Stimulated activated CD4-positive, alpha-beta T cell treated with anti-CD3 and anti-CD28 coated beads, Interleukin-12 subunit alpha, Interleukin-12 subunit beta, amount 100 ng/mL, for 24 hours (primary cell): Measurements from ENCODE around the gene GSTO1.

Source experiments
- DNase-seq, 2 experiments: peaks; one replicate each; pipeline ENCODE4 v3.0.0-alpha.2; 2020; ENCODE audit warnings: low read depth in 2 of 2

Gene GSTO1

DNA sequence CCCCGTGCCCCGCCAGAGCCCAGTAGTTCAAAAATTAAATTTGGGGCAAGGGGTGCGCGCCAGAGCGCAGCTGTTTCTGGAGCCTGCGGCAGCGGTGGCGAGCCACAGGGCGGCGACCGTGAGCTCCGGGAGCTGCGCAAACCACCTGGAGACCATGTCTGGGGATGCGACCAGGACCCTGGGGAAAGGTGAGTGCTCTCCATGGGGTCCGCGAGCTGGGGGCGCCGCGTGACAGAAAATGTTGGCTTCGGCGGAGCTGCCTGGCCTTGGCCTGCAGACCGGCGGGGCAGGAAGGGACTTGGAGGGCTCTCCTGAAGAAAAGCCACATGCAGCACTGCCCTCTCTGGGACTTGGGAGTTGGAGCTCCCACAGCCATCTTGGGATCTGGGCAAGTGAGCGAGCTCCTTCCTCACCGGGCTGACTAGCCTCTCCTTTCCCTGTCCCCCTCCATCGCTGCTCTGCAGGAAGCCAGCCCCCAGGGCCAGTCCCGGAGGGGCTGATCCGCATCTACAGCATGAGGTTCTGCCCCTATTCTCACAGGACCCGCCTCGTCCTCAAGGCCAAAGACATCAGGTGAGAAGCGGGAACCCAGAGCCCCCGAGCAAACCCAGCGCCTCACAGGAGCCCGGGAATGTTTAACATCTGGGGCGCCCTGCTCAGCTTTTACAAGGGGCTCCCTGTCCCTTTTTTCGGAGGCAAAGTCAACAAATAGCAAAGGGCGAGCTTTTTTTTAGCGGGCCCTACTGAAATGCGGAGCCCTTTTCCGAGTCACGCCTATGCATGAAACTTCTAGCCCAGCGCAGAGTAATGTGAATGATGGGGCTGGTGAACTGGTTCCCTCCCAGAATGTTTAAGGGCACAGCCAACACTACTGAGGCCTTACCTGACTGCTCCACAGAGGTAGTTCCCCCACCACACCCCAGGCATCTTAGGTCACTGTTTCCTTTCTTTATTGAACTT, 20.4 kb downstream of the GSTO1 start:
- peak in 1 of 2 experiments; percentile 45 for DNase-seq

DNA sequence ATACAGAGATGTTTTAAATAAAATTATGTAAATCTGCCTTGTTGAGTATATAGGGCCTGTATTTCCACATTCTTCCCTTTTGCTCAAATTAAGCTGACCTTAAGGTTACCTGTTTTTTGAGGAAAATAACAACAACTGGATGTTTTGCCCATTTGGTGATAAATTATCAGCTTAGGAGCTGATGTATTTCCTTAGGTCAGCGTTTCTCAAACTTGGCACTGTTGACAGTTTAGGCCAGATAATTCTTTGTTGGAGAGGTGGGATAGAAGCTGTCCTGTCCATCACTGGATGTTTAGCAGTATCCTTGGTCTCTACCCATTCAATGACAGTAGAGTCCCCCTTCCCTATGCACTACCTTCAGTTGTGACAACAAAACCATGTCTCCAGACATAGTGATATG, 21.5 kb downstream of the GSTO1 start:
- DNase-seq: no peak

DNA sequence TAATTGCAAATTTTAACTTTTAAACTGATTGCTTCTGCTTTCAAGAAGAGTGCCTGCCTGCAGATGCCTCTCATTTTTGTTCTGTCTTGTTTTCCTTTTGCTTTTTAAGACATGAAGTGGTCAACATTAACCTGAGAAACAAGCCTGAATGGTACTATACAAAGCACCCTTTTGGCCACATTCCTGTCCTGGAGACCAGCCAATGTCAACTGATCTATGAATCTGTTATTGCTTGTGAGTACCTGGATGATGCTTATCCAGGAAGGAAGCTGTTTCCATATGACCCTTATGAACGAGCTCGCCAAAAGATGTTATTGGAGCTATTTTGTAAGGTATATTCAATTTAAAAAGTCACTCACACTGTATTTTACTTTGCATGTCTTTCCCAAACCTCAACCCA, 23.1 kb downstream of the GSTO1 start:
- no peak for DNase-seq

DNA sequence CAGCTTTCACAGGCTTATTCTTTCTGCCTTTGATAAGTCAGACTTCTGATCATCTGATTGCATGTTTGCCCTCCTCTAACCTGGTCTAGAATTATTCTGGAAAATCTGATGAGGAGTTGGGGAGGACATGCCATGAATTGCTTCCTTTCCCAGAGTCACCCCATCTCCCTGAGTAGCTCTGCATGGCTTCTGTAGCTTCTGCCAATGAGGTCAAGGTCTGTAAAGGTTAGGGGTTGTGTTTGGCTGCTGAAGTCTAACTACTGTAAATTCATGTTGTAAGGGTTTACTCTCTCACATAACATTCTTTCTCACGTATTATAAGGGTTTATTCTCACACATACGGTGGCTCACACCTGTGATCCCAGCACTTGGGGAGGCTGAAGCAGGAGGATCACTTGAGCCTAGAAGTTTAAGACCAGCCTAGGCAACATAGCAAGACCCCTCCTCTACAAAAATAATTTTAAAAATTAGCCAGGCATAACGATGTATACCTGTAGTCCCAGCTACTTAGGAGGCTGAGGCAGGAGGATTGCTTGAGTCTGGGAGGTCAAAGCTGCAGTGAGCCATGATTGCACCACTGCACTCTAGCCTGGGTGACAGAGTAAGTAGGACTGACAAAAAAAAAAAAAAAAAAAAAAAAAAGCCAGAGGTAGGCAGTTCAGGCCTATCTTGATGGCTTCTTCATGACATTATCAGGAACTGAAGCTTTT, 25.0 kb downstream of the GSTO1 start:
- no peak for DNase-seq

DNA sequence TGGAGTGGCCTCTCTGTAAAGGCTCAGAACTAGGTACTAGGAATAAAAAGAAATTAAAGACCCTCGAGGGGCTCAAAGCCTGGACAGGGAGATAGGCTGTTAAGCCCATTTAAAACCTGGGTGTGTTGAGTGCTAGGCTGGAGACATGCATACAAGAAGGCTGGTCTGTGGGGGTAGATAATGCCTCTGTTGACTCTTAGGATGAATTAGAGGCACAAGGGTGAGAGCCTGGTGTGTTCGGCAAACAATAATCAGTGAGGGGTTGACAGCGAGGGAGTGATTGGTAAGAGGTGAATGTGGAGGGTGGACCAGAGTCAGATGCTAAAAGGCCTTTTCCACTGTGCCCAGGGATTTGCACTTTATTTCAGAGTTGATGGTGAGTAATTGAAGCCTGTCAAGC, 27.0 kb downstream of the GSTO1 start:
- no peak for DNase-seq

DNA sequence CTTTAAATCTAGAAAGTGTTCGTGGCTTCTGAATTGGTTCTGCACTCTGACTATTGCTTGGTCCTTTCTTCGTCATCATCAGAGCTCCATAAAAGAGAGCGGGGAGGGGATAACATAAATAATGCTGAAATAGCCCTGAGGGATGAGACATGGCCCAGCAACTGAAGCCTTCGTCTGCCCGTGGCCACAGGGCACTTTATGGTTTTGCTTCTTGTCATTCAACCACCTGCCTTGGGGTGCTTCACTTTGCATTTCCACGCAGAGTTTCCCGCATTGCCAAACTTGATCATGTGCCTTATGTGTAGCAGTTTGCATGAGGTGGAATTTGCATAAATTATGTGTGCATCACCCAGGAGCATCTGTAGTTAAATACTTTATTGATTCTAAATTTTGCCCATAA, 30.2 kb downstream of the GSTO1 start:
- DNase-seq: no peak

DNA sequence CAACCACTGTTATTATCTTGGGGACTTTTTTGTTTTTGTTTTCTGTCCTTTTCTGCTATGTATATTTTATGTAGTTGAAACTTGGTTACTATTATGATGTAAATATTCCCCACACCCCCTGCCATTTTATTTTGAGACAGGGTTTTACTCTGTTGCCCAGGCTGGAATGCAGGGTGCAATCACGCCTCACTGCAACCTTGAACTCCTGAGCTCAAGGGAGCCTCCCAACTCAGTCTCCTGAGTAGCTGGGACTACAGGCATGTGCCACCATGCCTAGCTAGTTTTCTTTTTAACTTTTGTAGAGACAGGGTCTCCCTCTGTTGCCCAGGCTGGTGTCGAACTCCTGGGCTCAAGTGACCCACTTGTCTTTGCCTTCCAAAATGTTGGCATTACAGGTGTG, 32.2 kb downstream of the GSTO1 start:
- DNase-seq: no peak

DNA sequence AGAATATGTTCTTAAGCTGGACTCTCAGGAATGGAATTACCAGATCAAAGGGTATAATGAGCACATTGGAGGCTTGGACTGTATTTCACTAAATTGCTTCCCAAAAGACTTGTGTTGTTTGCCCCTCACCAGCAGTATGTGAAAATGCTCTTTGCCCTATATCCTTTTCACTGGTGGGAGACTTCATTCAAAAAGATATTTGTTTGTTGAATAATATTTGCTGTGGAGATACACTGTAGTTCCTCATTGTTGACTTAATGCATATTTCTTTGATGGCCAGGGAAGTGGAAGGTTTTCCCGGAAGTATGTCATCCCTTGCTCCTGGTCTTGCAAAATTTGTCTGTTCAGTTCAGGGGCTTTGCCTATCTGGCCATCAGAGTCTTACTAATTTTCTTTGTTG, 33.7 kb downstream of the GSTO1 start:
- DNase-seq: no peak

DNA sequence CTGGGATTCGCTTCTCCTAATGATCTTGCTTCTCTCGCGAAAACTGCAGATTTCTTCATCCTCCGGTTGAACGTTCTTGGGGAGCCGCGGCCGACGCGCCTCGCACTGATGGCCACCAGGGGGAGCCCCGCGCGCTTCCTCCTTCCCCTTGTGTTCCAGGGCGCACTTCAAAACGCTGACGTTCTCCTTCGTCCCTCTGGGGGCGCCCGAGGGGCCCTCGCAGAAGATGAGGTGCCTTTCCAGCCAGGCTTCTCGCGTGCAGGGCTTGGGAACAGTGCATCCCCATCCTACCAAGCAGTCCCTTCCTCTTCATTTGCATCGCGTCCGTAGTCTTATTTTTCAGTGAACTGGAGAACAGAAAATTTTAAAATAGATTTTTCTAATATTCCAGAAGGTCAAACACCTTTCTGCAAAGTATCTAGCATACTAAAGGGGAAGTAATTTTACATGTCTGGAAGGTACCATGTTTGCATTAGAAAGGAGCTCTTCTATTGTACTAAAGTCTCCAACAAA, 36.8 kb downstream of the GSTO1 start:
- peak; percentile 73 to 82 for DNase-seq

DNA sequence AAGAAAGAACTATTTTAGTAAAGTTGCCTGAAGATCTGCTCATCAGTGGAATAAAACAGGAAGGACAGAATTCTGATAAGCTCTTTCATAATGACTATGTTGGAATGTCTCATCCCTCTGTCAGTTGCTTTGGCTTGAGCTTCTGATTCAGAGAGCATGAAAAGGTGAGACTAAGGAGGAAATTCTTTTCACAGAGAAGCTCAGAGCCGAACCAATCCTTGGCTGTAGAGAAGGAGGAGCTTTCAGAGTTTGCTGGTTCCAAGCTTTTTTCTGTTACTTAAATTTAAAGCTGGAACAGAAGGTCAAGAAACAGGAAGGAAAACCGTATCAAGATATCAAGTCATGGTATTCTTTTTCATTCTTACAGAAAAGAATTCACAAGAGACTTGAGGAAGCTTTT, 38.3 kb downstream of the GSTO1 start:
- no peak for DNase-seq

DNA sequence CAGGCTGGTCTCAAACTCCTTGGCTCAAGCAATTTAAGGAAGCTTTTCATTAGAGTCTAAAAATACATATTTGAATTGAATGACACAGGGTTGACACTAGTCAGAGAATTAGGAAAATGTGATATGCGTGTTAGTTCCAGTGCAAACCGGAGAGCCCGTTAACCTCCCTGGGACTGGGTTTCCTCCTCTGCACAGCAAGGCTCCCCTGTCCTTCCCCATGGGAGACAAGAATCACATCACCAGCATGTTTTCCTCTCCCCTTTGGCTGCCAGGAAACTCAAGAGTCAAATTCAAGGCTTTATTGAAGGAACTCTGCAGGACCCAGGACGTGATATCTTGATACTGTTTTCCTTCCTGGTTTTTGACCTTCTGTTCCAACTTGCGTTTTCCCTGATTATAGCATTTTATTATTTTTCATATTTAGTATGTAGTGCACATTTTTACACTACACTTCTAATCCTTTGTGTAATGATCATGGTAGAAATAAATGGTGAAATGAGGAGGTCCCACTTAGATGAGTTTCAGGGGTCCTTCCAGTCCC, 39.2 kb downstream of the GSTO1 start:
- DNase-seq: no peak

DNA sequence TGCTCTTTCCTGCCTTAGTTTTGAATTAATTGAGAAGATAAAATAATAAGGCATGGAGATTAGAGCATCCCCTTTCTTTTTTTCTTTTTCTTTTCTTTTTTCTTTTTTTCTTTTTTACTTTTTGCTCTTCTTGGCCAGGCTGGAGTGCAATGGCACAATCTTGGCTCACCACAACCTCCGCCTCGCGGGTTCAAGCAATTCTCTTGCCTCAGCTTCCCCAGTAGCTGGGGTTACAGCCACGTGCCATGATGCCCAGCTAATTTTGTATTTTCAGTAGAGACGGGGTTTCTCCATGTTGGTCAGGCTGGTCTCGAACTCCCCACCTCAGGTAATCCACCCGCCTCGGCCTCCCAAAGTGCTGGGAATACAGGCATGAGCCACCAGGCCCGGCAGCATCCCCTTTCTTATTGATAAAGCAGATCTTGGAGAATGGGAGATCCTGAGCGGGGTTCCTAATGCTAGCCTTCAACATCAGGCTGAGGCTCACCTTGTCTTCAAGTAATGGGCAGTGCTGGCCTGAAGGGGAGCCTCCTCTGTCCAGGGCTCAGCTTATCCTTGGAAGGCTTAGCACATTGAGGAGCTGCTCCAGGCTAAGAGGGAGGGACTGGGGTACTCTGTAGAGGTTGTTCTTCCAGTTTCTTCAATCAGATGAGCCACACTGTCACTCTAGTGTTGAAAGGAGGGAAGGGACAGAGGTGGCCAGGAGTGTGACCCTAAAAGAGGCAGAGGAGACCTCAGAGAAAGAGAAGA, 42.2 kb downstream of the GSTO1 start:
- DNase-seq: no peak

DNA sequence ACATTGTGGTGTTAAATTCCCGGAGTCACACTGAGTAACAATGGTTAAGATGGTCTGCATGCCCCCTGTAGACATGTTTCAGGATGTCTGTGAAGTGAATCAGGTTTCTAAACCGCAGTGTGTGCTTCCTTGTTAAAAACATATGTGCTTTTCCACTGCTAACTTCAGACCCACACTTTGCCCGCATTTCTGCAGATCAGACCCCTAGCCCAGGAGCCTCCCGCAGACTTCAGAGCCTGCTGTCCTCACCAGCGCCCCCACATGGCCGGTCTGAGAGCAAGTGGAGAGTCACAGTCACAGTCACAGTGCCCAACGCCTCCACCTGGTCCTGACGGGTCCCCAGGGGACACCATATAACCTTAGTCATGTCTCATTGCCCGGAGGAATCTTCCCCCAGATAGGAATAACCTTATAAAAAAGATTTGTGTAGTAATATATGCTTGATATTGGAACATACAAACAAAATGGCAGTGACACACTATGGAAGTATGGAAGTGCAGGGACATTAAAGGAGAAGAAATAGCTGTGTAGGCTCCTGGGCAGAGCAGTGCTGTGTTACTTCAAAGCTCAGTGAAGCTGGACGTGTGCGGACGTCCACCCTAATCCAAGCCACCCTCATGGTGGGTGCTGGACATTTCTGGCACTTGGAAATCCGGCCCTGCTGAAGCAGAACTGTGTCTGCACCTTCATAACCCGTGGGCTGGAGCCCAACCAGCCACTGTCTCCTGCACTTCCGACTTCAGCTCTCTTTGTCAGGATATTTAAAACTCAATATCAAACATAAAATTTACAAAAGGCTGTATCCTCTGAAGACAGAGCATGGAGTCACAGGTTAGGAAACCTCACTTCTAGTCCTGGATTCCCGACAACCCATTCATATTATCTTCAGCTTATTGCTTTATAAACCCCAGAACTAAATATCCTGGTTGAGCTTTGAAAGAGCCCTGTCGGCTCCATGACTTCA, 43.3 kb downstream of the GSTO1 start:
- DNase-seq: peak in 1 of 2 experiments; percentile 27

DNA sequence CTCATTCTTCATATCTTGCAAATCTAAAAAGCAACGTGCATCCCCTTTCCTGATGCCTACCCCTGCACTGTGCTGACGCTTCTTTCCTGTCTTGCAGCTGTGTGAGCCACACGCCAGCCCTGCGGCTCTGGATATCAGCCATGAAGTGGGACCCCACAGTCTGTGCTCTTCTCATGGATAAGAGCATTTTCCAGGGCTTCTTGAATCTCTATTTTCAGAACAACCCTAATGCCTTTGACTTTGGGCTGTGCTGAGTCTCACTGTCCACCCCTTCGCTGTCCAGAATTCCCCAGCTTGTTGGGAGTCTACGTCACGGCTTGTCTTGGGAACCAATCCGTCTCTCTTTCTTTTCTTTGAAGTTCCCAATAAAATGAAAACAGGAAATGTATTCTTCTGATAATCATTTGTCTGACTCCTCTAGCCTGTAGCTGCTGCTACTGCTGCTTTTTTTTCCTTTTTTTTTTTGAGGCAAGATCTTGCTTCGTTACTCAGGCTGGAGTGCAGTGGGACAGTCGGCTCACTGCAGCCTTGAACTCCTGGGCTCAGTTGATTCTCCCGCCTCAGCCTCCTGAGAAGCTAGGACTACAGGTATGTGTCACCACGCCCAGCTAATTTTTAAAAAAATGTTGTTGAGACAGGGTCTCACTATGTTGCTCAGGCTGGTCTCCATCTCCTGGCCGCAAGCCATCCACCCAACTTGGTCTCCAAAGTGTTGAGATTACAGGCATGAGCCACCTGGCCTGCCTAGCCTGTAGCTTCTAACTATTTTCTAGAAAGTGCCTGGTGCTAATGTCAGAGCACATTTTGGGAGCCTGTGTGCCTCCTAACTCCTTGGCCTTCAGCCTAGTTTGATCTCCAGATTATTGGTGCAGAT, 44.6 kb downstream of the GSTO1 start:
- DNase-seq: no peak

DNA sequence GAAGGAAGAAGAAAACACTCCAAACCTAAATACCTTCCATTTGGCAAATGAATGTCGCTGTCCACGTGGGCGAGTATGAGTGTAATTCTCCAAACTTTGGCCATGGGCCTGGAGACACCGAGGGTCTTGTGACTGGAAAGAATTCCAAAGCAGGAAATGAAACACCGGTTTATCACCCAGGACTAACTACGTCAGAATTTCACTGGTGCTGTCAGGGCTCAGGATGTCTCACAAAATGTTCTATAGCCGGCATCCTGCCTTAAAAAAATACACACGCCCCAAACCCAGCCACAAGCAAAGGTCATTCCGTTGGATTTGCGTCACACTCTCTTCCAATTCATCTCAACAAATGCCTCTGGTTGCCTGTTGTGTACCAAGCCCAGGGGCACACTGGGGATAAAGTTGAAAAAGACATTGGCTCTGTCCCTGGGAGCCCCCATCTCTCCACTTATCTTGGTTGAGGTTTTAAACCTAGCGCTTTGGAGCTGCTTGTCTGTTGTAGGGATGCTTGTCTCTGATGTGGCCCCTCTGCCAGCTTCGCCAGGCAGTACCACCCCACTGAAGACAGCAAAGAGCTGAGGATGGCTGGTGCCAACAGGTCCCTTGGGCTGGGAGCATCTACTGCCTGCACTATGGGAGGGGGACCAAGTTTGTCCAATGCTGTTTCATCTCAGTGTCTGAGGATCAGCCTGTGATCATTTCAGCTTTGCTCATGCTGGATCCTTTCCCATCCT, 45.5 kb downstream of the GSTO1 start:
- DNase-seq: no peak

DNA sequence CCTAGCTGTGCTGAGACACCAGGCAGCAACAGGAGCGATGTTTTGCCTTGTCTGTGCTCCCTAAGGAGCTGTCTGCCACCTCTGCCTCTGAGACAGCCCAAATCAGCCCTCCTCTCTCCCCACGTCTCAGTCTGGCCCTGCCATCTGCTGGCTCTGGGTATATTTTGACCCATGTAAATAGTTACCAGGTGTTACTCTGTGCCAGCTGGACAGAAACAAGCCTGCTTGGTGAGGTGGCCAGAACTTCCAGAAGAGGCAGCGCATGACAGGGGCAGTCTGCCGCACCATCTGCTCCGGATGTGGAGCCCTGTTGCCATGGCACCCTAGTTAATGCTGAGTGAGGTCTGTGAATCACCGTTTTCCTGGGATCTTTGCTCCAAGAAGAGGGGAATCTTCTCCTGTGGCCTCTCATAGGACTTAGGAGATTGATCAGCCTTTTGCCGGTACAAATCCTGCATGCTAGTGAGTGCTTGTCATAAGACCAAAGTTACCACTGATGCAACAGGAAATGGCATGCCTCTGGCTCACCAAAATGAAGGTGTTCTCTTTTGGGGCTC, 46.1 kb downstream of the GSTO1 start:
- DNase-seq: no peak

DNA sequence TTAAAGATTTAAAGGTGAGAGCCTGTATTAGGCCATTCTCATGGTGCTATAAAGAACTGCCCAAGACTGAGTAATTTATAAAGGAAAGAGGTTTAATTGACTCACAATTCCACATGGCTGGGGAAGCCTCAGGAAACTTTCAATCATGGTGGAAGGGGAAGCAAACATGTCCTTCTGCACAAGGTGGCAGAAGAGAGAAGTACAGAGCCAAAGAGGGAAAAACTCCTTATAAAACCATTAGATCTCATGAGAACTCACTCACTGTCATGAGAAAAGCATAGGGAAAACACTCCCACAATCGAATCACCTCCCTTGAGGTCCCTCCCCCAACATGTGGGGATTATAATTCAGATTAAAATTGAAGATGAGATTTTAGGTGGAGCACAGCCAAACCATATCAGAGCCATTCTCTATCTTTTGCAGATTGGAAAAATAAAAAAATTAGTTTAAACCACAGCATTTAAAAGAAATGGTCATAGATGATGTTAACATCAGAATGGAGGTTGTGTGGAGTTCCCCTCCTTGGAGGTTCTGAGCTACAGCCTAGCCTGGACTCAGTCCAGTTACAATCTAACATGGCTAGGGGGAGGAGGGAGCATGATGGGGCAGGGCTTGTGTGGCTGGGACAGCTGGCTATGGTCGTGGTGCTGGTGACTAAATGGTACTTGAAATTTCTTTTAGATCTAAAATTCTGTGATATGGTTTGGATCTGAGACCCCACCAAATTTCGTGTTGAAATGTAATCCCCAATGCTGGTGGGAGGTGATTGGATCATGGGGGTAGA, 47.4 kb downstream of the GSTO1 start:
- no peak for DNase-seq
